Stimulated activated naive CD8-positive, alpha-beta T cell treated with anti-CD3 and anti-CD28 coated beads, Interleukin-15, Interleukin-2, amounts not matched to agents 100 ng/mL and 50 ng/mL, for 24 hours (primary cell): Measurements from ENCODE around the gene CHCHD6.

Source experiments
- H3K27ac Mint-ChIP-seq: one replicate; pipeline ENCODE4 v1.8.0; 2021; ENCODE audit warnings: mild to moderate bottlenecking, mixed read lengths
- H3K27me3 Mint-ChIP-seq: one replicate; pipeline ENCODE4 v1.8.0; 2021; ENCODE audit warnings: mixed read lengths
- H3K36me3 Mint-ChIP-seq: one replicate; pipeline ENCODE4 v1.8.0; 2021; ENCODE audit warnings: low read depth, mixed read lengths
- H3K4me1 Mint-ChIP-seq: one replicate; pipeline ENCODE4 v1.8.0; 2021; ENCODE audit warnings: low read depth, mixed read lengths
- H3K4me3 Mint-ChIP-seq: one replicate; pipeline ENCODE4 v1.8.0; 2021; ENCODE audit warnings: mild to moderate bottlenecking, mixed read lengths
- H3K9me3 Mint-ChIP-seq: one replicate; pipeline ENCODE4 v1.8.0; 2021; ENCODE audit warnings: mixed read lengths

The CHCHD6 gene

GRCh38 chr3:126851934-126852333, 147.9 kb downstream of the CHCHD6 start:
- Mint-ChIP-seq H3K27ac (no peak overlapping the region), H3K4me3 (no peak overlapping the region), H3K9me3 (no peaks in the 10 kb centered on the region), H3K36me3 (peaks cover 11% of the 10 kb centered on the region), H3K4me1 (no peaks in the 10 kb centered on the region), H3K27me3 (no peaks in the 10 kb centered on the region)

DNA sequence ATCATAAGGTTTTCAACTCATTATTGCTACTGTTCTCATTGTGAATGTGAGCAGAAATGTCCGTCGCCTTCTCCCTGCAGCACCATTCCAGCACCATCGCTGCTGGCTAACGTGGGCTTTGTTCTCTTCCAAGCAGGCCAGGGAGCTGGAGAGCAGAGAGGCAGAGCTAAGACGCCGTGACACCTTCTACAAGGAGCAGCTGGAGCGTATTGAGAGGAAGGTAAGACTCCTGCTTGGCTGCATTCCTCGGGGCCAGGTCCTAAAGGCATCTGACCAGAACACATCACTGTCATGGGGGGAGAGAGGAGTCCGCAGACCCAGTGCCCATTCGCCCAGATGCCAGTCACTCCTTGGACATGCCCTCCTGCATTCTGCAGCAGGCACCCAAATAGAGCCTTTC, 148.5 kb downstream of the CHCHD6 start:
- Mint-ChIP-seq H3K27me3 (no peaks in the 10 kb centered on the region), H3K4me1 (no peaks in the 10 kb centered on the region), H3K27ac (no peak overlapping the region), H3K36me3 (peaks cover 11% of the 10 kb centered on the region), H3K9me3 (no peaks in the 10 kb centered on the region), H3K4me3 (no peak overlapping the region)

DNA sequence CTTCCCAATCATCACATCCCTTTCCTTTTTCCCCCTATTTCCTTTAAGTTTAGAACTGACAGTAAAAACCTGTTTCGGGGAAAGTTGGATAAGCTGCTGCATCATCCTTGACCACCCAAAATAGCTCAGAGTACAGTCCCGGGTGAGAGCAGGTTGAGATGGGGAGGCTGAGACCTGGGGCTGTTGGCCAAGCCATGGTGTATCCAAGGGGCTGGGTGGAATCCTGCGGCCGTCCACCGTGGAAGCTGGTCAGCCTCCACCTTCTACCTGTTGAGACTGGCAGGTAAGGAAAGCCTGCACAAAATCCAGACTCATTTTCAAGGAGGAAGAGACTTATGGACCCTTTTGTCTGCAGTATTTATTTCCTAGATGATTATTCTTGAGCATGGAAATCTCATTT, 150.6 kb downstream of the CHCHD6 start:
- no peak overlapping the region for H3K4me3 Mint-ChIP-seq
- H3K4me1 Mint-ChIP-seq = no peaks in the 10 kb centered on the region
- no peak overlapping the region for H3K27ac Mint-ChIP-seq
- H3K9me3 Mint-ChIP-seq = no peaks in the 10 kb centered on the region
- no peaks in the 10 kb centered on the region for H3K27me3 Mint-ChIP-seq
- peaks cover 13% of the 10 kb centered on the region for H3K36me3 Mint-ChIP-seq

GRCh38 chr3:126855374-126855773, 151.3 kb downstream of the CHCHD6 start:
- no peak overlapping the region for H3K4me3 Mint-ChIP-seq
- H3K27ac Mint-ChIP-seq = no peak overlapping the region
- peaks cover 11% of the 10 kb centered on the region for H3K36me3 Mint-ChIP-seq
- H3K4me1 Mint-ChIP-seq = no peaks in the 10 kb centered on the region
- H3K9me3 Mint-ChIP-seq = no peaks in the 10 kb centered on the region
- H3K27me3 Mint-ChIP-seq = no peaks in the 10 kb centered on the region

DNA sequence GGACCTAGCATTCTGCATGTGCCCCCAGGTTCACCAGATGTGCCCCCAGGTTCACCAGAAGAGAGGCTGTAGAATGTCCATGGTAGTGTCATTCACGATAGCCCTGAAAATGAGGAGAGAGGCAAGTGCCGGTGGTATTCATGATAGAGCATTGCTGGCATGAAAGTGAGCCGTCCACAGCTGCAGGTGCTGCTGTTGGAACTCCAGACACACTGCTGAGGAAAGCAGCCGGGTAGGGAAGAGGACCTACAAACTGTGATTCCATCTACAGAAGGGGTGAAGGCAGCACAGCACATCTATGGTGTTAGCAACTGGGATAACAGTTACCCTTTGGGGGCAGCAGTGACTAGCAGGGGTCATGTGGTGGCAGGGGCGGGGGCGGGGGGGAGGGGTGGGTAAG, 153.9 kb downstream of the CHCHD6 start:
- no peaks in the 10 kb centered on the region for H3K27me3 Mint-ChIP-seq
- no peaks in the 10 kb centered on the region for H3K9me3 Mint-ChIP-seq
- no peaks in the 10 kb centered on the region for H3K4me1 Mint-ChIP-seq
- peaks cover 9% of the 10 kb centered on the region for H3K36me3 Mint-ChIP-seq
- H3K4me3 Mint-ChIP-seq = no peak overlapping the region
- no peak overlapping the region for H3K27ac Mint-ChIP-seq

DNA sequence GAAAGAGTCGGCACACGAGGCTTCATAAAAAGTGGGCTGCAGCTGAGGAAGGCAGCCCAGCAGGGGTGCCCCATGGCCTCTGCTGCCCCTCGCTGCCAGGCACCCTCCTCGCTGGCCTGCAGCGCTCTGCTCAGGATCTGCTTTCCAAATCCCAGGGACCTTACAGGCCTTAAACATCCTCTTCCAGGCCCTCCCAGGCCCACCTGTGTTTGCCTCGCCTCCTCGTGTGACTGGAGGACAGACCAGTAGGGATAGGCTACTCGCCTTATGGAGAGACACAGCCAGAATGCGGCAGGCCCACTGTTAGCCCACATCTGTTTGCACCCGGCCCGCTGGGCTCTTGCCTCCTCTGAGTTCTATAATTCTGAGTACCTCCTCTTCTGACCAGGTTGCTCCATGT, 154.4 kb downstream of the CHCHD6 start:
- Mint-ChIP-seq H3K27me3 (no peaks in the 10 kb centered on the region), H3K4me3 (no peak overlapping the region), H3K4me1 (no peaks in the 10 kb centered on the region), H3K36me3 (peaks cover 9% of the 10 kb centered on the region), H3K27ac (no peak overlapping the region), H3K9me3 (no peaks in the 10 kb centered on the region)

GRCh38 chr3:126858887-126859286, 154.8 kb downstream of the CHCHD6 start:
- no peak overlapping the region for H3K27ac Mint-ChIP-seq
- no peak overlapping the region for H3K4me3 Mint-ChIP-seq
- H3K27me3 Mint-ChIP-seq = no peaks in the 10 kb centered on the region
- H3K9me3 Mint-ChIP-seq = no peaks in the 10 kb centered on the region
- H3K36me3 Mint-ChIP-seq = peaks cover 9% of the 10 kb centered on the region
- no peaks in the 10 kb centered on the region for H3K4me1 Mint-ChIP-seq

- no peak overlapping the region for H3K27ac Mint-ChIP-seq
- no peaks in the 10 kb centered on the region for H3K27me3 Mint-ChIP-seq
Measured at GRCh38 chr3:126859415-126860246, 155.6 kb downstream of the CHCHD6 start.

DNA sequence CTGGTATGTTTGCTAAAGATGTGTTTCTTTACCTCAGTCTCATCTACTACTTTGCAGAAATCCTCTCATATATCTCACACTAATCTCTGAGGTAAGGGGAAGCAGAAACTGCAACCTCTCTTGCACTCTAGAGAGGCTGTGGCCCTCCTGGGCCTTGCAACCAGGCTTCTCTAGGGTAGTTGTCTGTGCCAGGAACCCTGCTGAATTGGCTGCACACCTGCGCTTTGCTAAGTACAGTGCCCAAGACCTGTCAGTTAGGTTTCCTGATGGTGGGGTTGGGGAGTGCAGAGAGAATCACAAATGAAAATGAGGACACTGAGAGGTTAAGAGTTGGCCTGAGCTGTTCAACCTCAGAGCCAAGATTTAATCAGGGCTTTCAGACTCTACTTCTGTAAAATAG, 161.7 kb downstream of the CHCHD6 start:
- Mint-ChIP-seq H3K4me1 (peaks cover 4% of the 10 kb centered on the region), H3K27me3 (no peaks in the 10 kb centered on the region), H3K27ac (no peak overlapping the region), H3K36me3 (peaks cover 16% of the 10 kb centered on the region), H3K9me3 (no peaks in the 10 kb centered on the region), H3K4me3 (no peak overlapping the region)

More at GRCh38 chr3:126859415-126860246, 155.6 kb downstream of the CHCHD6 start:
- peaks cover 10% of the 10 kb centered on the region for H3K36me3 Mint-ChIP-seq
- no peak overlapping the region for H3K4me3 Mint-ChIP-seq
- no peaks in the 10 kb centered on the region for H3K4me1 Mint-ChIP-seq
- H3K9me3 Mint-ChIP-seq = no peaks in the 10 kb centered on the region

DNA sequence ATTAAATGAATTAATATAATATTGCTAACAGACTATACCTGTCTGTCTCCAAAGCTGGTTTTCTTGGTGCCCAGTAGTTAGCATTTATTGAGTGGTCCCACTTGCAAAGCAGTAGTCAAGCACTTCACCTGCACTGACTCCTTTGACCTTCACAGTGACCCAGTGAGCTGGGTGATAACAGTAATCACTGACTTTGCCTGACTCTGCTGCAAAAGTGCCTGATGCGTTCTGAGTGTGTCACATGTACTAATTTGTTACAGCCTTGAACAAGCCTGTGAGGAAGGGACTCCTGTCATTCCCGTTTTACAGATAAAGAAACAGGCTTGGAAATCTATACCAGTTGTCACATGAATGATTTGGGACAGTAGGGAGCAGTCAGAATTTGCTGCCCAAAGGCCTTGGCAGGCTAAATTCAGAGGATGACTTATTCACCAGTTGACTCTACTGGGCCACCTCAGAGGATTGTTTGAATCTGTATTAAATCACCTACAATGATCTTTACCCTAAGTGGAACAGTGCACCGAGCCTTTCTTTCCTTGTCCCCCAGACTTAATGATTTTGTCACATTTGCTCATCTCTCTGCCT, 162.2 kb downstream of the CHCHD6 start:
- peaks cover 4% of the 10 kb centered on the region for H3K4me1 Mint-ChIP-seq
- no peak overlapping the region for H3K27ac Mint-ChIP-seq
- peaks cover 15% of the 10 kb centered on the region for H3K36me3 Mint-ChIP-seq
- no peaks in the 10 kb centered on the region for H3K27me3 Mint-ChIP-seq
- no peaks in the 10 kb centered on the region for H3K9me3 Mint-ChIP-seq
- H3K4me3 Mint-ChIP-seq = no peak overlapping the region

GRCh38 chr3:126867190-126867862, 163.3 kb downstream of the CHCHD6 start:
- Mint-ChIP-seq H3K4me1 (peaks cover 4% of the 10 kb centered on the region), H3K27ac (no peak overlapping the region), H3K36me3 (peaks cover 19% of the 10 kb centered on the region), H3K27me3 (no peaks in the 10 kb centered on the region), H3K9me3 (no peaks in the 10 kb centered on the region), H3K4me3 (no peak overlapping the region)

DNA sequence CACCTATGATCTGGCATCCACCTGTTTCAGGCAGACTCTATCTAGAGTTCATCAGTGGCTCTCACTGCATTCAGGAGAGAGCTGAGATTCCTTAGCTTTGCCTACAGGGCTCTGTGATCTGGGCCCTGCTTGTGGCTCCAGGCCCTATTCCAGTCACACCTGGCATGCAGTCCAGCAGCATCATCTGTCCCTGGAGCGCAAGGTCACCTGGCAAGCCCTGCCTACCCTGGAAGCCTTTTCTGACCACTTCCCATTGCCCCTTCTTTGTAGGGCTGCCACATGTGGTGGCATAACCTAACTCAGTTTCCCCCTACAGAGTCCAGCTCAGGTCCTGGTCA, 163.8 kb downstream of the CHCHD6 start:
- Mint-ChIP-seq H3K27ac (no peak overlapping the region), H3K9me3 (no peaks in the 10 kb centered on the region), H3K27me3 (no peaks in the 10 kb centered on the region), H3K4me1 (peaks cover 4% of the 10 kb centered on the region), H3K4me3 (no peak overlapping the region), H3K36me3 (peaks cover 19% of the 10 kb centered on the region)

DNA sequence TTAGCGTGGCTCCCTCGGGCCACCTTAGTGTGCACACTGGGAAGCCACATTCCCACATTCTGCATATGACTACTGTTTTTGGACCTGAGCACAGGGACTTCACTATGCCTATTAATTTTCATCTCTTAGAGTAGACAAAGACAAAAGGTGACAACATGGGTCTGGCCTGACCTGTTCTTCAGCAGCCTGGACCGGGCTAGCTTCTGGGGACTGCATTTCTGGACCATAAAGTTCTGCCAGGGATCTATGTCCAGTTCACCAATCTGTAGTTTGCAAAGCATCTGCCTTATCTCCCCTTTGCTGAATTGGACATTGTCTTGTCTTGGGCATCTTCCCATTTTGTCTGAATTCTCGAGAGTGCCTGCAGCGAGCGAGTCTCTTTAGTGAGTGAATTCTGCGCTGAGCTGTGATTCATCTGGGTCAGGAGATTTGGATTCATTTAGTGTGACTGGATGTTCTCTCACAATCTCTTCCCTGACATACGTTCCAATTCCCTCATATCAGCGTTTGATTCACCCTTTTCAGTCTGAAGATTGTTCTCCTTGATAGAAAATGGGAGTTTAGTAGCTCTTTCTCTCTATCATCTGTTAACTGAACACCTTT, 166.7 kb downstream of the CHCHD6 start:
- no peaks in the 10 kb centered on the region for H3K9me3 Mint-ChIP-seq
- no peak overlapping the region for H3K4me3 Mint-ChIP-seq
- H3K27me3 Mint-ChIP-seq = no peaks in the 10 kb centered on the region
- H3K36me3 Mint-ChIP-seq = peaks cover 8% of the 10 kb centered on the region
- H3K4me1 Mint-ChIP-seq = no peaks in the 10 kb centered on the region
- H3K27ac Mint-ChIP-seq = no peak overlapping the region

- Mint-ChIP-seq H3K27me3 (no peaks in the 10 kb centered on the region), H3K36me3 (peaks cover 4% of the 10 kb centered on the region), H3K27ac (no peak overlapping the region), H3K4me1 (no peaks in the 10 kb centered on the region), H3K9me3 (no peaks in the 10 kb centered on the region), H3K4me3 (no peak overlapping the region)
Measured at GRCh38 chr3:126872701-126873342, 168.8 kb downstream of the CHCHD6 start.

- H3K36me3 Mint-ChIP-seq = peaks cover 4% of the 10 kb centered on the region
- no peak overlapping the region for H3K27ac Mint-ChIP-seq
- H3K4me1 Mint-ChIP-seq = no peaks in the 10 kb centered on the region
- H3K27me3 Mint-ChIP-seq = no peaks in the 10 kb centered on the region
- H3K4me3 Mint-ChIP-seq = no peak overlapping the region
- H3K9me3 Mint-ChIP-seq = no peaks in the 10 kb centered on the region
Measured at GRCh38 chr3:126873416-126873815, 169.4 kb downstream of the CHCHD6 start.
